GM18867 (cell line): ENCODE measurements around the gene ASB13.
"Not testable (repeated sequence)": the region's sequence is repeated elsewhere in the genome, so short reads cannot be mapped to it uniquely, and the experiment has no call there.

Experiments used
- ATAC-seq: cut with Tn5 transposase; IDR thresholded peaks from one replicate; pipeline ENCODE4 v1.9.1; 2021; ENCODE audit warnings: mild to moderate bottlenecking, moderate library complexity; ENCODE audit not compliant: unreplicated experiment

The ASB13 gene

DNA sequence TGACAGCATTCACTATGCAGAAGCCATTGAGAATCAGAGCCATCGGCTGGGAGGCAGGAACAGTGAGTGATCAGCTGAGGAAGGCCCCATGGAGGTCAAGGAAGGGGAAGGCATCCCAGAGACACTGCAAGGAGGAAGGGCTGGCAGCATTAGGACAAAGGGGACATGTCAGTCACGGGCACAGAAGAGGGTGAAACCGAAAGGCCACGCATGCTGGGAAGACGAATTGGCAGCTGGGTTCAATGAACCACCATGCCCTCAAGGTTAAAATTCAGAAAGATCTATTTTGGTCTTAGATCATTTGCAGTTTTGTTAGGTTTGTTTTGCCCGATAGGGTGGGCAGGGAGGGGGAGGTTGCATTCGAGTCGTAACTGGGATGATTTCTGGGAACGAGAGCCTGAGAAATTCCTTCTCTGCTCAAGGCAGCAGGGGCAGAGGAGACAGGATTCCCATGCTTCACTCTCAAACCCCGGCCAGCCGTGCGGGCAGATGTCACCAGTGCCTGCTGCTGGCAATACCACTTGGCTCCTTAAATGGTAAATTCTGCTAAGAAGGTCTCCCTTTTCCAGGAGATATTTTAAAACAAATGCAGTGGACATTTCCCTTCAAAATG, 57.7 kb downstream of the ASB13 start:
- ATAC-seq: no peak

- no peak for ATAC-seq
These were observed 58.8 kb downstream of the ASB13 start for GRCh38 chr10:5607594-5607993.

- ATAC-seq: no peak
These were observed 59.5 kb downstream of the ASB13 start for GRCh38 chr10:5606864-5607263.

DNA sequence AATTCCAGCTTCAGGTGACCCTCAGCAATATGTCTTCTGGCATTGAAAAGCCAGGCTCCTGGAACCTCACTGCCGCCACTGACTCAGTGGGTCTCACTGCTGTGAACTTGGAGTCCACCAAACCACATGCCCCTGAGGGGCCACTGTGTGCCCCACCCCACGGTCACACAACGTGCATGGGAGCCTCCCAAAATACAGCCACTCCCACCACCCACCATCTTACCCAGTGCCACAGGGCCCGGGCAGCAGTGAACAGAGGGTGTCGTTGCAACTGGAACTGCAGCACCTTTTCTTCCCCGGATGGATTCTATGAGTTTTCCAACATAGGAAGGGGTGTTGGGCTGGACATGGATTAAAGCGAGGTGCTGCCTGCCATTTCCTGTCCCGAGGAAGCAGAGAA, 60.1 kb downstream of the ASB13 start:
- ATAC-seq: no peak

- ATAC-seq: no peak
These were observed 61.4 kb downstream of the ASB13 start for GRCh38 chr10:5604961-5605360.

DNA sequence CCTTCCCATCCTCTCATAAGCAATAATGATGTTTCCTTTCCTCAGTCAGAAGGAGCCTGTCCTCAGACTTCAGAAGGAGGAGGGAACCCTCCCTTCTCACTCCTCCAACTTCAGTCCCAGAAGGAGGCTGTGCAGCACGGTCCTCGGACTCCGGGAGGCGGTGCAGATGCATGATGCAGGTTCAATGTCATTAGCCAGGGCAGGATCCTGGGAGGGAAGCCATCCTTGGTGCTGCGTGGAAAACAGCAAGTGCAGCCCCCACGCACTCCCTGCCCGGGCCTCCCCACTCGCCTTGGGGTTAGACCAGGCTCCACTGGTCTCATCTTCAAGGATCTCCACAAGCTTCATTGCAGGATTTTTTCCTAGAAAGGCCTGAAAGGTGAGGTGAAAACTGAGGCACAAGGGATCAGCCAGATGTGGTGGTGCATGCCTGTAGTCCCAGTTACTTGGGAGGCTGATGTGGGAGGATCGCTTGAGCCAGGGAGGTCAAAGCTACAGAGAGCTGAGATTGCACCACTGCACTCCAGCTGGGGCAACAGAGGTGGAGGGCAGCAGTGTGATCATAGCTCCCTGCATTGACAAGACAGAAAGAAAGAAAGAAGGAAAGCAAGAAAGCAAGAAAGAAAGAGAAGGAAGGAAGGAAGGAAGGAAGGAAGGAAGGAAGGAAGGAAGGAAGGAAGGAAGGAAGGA, 62.0 kb downstream of the ASB13 start:
- ATAC-seq: no peak

- ATAC-seq: no peak
These were observed 62.6 kb downstream of the ASB13 start for GRCh38 chr10:5603848-5604170.

GRCh38 chr10:5603091-5603847, 63.1 kb downstream of the ASB13 start:
- ATAC-seq: no peak

DNA sequence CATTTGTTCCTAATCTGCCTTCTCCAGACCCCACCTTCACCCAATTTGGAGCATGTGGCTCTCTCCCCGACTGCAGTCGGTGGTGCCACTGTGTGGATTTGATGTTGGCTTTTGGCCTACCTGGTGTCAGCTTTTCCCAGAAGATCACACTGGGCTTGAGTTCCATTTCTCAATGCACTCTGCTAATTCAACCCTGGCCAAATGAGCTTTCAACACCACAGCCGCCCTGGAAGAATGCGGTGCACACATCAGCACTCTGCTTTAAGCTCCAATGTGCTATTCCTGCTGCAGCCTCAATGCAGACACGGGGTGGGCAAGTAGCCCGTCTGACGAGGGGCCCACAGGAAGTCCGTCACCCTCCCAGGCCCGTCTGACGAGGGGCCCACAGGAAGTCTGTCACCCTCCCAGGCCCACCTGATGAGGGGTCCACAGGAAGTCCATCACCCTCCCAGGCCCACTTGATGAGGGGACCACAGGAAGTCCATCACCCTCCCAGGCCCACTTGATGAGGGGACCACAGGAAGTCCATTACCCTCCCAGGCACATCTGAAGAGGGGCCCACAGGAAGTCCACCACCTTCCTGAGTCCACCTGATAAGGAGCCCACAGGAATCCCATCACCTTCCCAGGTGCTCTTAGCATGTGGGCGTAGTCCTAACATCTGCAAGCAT, 64.4 kb downstream of the ASB13 start:
- ATAC-seq: no peak

DNA sequence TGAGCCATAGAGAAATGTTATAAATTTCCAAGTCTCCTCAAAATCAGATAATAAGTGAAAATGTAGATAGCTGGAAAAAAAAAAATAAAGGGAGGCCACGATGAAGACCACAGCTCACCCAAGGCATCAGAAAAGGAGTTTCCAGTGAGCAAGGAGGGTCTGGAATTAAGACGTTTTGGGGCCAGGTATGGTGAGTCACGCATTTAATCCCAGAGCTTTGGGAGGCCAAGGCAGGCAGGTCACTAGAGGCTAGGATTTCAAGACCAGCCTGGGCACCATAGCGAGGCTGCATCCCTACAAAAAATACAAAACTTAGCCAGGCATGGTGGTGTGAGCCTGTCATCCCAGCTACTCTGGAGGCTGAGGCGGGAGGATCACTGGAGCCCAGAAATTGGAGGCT, 65.5 kb downstream of the ASB13 start:
- no peak for ATAC-seq

- no peak for ATAC-seq
These were observed 66.5 kb downstream of the ASB13 start for GRCh38 chr10:5599613-5600520.

DNA sequence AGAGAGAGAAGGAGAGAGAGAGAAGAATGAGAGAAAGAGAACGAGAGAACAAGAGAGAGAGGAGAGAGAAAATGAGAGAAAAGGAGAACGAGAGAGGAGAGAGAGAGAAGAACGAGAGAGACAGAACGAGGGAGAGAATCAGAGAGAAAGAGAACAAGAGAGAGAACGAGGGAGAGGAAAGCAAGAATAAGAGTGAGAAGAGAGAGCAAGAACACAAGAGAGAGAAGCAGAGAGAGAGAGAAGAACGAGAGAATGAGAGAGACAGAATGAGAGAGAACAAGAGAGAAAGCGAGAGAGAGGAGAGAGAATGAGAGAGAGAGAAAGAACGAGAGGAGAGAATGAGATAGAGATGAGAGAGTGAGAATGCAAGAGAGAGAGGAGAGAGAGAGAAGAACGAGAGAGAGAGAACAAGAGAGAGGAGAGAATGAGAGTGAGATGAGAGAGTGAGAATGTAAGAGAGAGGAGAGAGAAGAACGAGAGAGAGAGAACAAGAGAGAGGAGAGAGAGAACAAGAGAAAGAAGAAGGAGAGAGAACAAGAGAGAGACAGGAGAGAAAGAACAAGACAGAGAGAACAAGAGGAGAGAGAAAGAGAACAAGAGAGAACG, 68.2 kb downstream of the ASB13 start:
- no peak for ATAC-seq

GRCh38 chr10:5596611-5597341, 69.6 kb downstream of the ASB13 start:
- ATAC-seq: no peak

- ATAC-seq: no peak
These were observed 70.4 kb downstream of the ASB13 start for GRCh38 chr10:5595994-5596471.

- ATAC-seq: no peak
These were observed 70.8 kb downstream of the ASB13 start for GRCh38 chr10:5595591-5595990.

DNA sequence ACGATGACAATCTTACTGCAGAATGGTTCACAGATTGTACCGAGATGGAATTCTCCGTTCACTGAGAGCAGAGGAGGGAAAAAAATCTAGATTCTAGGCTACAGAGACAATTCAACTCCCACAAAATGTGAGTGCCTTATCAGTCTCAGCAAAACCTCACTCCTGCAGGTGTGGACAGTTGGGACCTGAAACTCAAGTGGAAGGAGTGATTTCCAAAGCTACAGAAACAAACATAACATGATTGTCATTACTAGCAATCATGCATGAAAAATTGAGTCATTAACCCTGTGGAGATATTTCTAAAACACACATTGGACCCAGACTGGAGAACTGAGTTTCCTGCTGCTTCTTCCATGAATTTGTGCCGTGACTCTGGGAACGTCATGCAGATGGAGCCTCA, 71.3 kb downstream of the ASB13 start:
- no peak for ATAC-seq

GRCh38 chr10:5594271-5595049, 71.9 kb downstream of the ASB13 start:
- no peak for ATAC-seq

GRCh38 chr10:5593347-5593746, 73.0 kb downstream of the ASB13 start:
- not testable (repeated sequence) for ATAC-seq

DNA sequence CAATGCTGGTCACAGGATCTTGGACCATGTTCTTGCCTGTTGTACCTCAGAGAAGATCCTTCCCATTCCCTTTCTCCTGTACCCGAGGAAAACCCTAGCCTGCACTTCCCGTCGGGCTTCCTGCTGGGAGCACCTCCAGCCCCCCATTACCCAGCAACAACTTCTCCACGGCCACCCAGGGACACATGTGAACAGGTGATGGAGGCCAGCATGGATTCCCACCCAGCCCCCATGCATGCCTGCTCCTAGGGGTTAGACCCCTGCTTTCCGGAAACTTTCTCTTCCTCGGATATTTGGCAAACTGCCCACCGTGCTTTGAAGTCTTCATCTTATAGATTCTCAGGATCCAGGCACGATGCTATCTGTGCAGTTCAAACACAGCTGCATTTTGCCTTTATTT, 74.3 kb downstream of the ASB13 start:
- ATAC-seq: no peak
